ENCODE measurements around the gene HMGCS2. TPM values are rescaled to one million over a fixed set of nuclear protein-coding genes. Genes with fewer than 3 reads are reported as not detected.

The HMGCS2 gene
- total RNA-seq, 2 donors from 2014 or later, result 6.0 TPM; not detected in 1

DNA sequence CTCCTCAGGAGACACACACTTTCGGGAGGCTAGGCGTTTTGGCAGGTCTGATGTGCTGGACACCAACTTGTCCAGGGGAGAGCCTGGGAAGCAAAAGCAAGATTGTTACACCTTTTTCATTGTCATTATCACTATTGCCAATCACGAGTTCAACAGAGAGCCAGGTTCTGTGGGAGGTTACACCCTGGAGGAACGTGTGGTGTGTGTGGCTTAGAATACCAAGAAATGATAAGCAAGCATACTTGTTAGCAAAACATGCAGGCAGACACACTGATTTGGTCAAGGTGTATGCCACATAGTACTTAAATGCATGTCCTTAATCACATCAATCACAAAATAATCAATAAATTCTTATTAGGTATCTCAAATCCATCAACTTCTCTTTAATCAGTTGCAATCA lies 16.1 kb downstream of the HMGCS2 start:
- Histone ChIP-seq H3K9me3 (no peaks in the 10 kb centered on the region), H3K36me3 (replicated peaks in 1 of 2; ENCODE audit: insufficient read depth in 1 of 2, low read depth in 2 of 2) (no peaks in the 10 kb centered on the region), H3K27ac (no peak overlapping the region), H3K4me3 (no peak overlapping the region), H3K27me3 (no peaks in the 10 kb centered on the region), H3K4me1 (peaks cover 5% of the 10 kb centered on the region)
- ATAC-seq (no peak), DNase-seq (no peak)
- WGBS, 2 donors, result 58 to 66% methylated on average over 4 of the region's 4 CpGs
- intact Hi-C loops (cut with DNase I), result no loop called here
- TF ChIP-seq CTCF (IDR thresholded peaks at IDR 0.05) (no peak), POLR2A (IDR thresholded peaks at IDR 0.05) (no peak)

- DNase-seq, result no peak
- Histone ChIP-seq H3K36me3 (replicated peaks in 1 of 2; ENCODE audit: insufficient read depth in 1 of 2, low read depth in 2 of 2) (no peaks in the 10 kb centered on the region), H3K4me1 (peaks cover 16% of the 10 kb centered on the region), H3K4me3 (no peak overlapping the region), H3K27me3 (no peaks in the 10 kb centered on the region), H3K27ac (no peak overlapping the region), H3K9me3 (no peaks in the 10 kb centered on the region)
- intact Hi-C loops (cut with DNase I), result no loop called here
- TF ChIP-seq CTCF (IDR thresholded peaks at IDR 0.05) (no peak), POLR2A (IDR thresholded peaks at IDR 0.05) (no peak)
- no peak for ATAC-seq
- WGBS, 2 donors, result 37 to 42% methylated on average over 4 of the region's 4 CpGs
Observed at GRCh38 chr1:119748040-119748439, 20.7 kb downstream of the HMGCS2 start.

GRCh38 chr1:119747451-119747850 lies 21.3 kb downstream of the HMGCS2 start:
- intact Hi-C loops (cut with DNase I), result no loop called here
- no peak for DNase-seq

GRCh38 chr1:119745034-119745433 lies 23.7 kb downstream of the HMGCS2 start:
- 90% methylated on average over 1 of the region's 1 CpG; no CpG with 5 or more reads in 1 of the 2 donors for WGBS, 2 donors
- Histone ChIP-seq H3K4me1 (peaks cover 16% of the 10 kb centered on the region), H3K27ac (no peak overlapping the region), H3K4me3 (no peak overlapping the region), H3K27me3 (no peaks in the 10 kb centered on the region), H3K36me3 (replicated peaks in 1 of 2; ENCODE audit: insufficient read depth in 1 of 2, low read depth in 2 of 2) (peaks cover 0 to 1% of the 10 kb centered on the region in 2 donors), H3K9me3 (no peaks in the 10 kb centered on the region)
- no peak for DNase-seq
- no peak for ATAC-seq
- intact Hi-C loops (cut with DNase I), result no loop called here
- no peak for TF ChIP-seq CTCF (IDR thresholded peaks at IDR 0.05)
- no peak for TF ChIP-seq POLR2A (IDR thresholded peaks at IDR 0.05)

More at GRCh38 chr1:119747451-119747850, 21.3 kb downstream of the HMGCS2 start:
- Histone ChIP-seq H3K9me3 (no peaks in the 10 kb centered on the region), H3K4me1 (peaks cover 16% of the 10 kb centered on the region), H3K4me3 (no peak overlapping the region), H3K27ac (no peak overlapping the region), H3K27me3 (no peaks in the 10 kb centered on the region), H3K36me3 (replicated peaks in 1 of 2; ENCODE audit: insufficient read depth in 1 of 2, low read depth in 2 of 2) (peaks cover 0 to 1% of the 10 kb centered on the region in 2 donors)
- TF ChIP-seq CTCF (IDR thresholded peaks at IDR 0.05) (no peak), POLR2A (IDR thresholded peaks at IDR 0.05) (no peak)
- no peak for ATAC-seq
- WGBS, 2 donors, result 74 to 81% methylated on average over 3 of the region's 3 CpGs

- H3K27me3 ChIP-seq, result no peaks in the 10 kb centered on the region
- H3K9me3 ChIP-seq, result no peaks in the 10 kb centered on the region
- no peak overlapping the region for H3K4me3 ChIP-seq
- H3K4me1 ChIP-seq, result peaks cover 16% of the 10 kb centered on the region
- TF ChIP-seq POLR2A (IDR thresholded peaks at IDR 0.05) (no peak), CTCF (IDR thresholded peaks at IDR 0.05) (no peak)
- no peak overlapping the region for H3K27ac ChIP-seq
- intact Hi-C loops (cut with DNase I), result no loop called here
- ATAC-seq, result no peak
- 56 to 78% methylated on average over 1 of the region's 1 CpG for WGBS, 2 donors
- DNase-seq, result no peak
- H3K36me3 ChIP-seq (replicated peaks in 1 of 2; ENCODE audit: insufficient read depth in 1 of 2, low read depth in 2 of 2), result peaks cover 0 to 1% of the 10 kb centered on the region in 2 donors
Observed at GRCh38 chr1:119744598-119744942, 24.1 kb downstream of the HMGCS2 start.

Data from body of pancreas (tissue), 4 donors.